IPS-15b (cell line): Measurements from ENCODE around the gene DHDH.

Experiments
- H3K27me3 ChIP-seq: one replicate; pipeline ENCODE4 v1.6.1; 2013; ENCODE audit warnings: low read length; ENCODE audit not compliant: control insufficient read depth, insufficient read depth
- H3K36me3 ChIP-seq: one replicate; pipeline ENCODE4 v1.6.1; 2013; ENCODE audit warnings: low read length; ENCODE audit not compliant: control insufficient read depth, insufficient read depth
- H3K4me1 ChIP-seq: one replicate; pipeline ENCODE4 v1.6.1; 2013; ENCODE audit warnings: mild to moderate bottlenecking, low read length; ENCODE audit not compliant: control insufficient read depth, insufficient read depth
- H3K4me3 ChIP-seq: one replicate; pipeline ENCODE4 v1.5.1; 2013; ENCODE audit warnings: low read depth, low read length
- H3K9ac ChIP-seq: one replicate; pipeline ENCODE4 v1.6.1; 2013; ENCODE audit warnings: low read depth, mild to moderate bottlenecking, low read length
- H3K9me3 ChIP-seq: one replicate; pipeline ENCODE4 v1.6.1; 2013; ENCODE audit warnings: mild to moderate bottlenecking, low read length; ENCODE audit not compliant: control insufficient read depth, insufficient read depth

The DHDH gene

DNA sequence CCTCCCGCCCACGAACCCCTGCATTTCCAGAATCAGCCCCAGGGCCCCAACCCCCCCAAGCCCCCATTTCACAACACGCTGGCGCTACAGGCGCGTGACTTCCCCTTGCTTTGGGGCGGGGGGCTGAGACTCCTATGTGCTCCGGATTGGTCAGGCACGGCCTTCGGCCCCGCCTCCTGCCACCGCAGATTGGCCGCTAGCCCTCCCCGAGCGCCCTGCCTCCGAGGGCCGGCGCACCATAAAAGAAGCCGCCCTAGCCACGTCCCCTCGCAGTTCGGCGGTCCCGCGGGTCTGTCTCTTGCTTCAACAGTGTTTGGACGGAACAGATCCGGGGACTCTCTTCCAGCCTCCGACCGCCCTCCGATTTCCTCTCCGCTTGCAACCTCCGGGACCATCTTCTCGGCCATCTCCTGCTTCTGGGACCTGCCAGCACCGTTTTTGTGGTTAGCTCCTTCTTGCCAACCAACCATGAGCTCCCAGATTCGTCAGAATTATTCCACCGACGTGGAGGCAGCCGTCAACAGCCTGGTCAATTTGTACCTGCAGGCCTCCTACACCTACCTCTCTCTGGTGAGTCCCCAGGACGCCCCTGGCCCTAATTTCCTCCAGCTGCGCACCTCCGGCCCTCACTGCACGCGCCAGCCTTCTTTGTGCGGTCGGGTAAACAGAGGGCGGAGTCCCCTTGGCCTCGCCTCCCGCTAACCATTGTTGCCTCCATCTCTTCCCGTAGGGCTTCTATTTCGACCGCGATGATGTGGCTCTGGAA is 31.7 kb downstream of the DHDH start, which contains the start of gene FTL:
FTL (plus strand) TSS at position 270 of the 766 bp plus-strand sequence; CDS start at position 469, 199 bp downstream.
- H3K9ac ChIP-seq = peak within 1 kb of the TSS; percentile 97
- H3K36me3 ChIP-seq = peaks cover 20% of the 10 kb centered on the region
- H3K9me3 ChIP-seq = no peaks in the 10 kb centered on the region
- H3K27me3 ChIP-seq = no peaks in the 10 kb centered on the region
- H3K4me3 ChIP-seq = peak within 1 kb of the TSS; percentile 94
- H3K4me1 ChIP-seq = peaks cover 12% of the 10 kb centered on the region

DNA sequence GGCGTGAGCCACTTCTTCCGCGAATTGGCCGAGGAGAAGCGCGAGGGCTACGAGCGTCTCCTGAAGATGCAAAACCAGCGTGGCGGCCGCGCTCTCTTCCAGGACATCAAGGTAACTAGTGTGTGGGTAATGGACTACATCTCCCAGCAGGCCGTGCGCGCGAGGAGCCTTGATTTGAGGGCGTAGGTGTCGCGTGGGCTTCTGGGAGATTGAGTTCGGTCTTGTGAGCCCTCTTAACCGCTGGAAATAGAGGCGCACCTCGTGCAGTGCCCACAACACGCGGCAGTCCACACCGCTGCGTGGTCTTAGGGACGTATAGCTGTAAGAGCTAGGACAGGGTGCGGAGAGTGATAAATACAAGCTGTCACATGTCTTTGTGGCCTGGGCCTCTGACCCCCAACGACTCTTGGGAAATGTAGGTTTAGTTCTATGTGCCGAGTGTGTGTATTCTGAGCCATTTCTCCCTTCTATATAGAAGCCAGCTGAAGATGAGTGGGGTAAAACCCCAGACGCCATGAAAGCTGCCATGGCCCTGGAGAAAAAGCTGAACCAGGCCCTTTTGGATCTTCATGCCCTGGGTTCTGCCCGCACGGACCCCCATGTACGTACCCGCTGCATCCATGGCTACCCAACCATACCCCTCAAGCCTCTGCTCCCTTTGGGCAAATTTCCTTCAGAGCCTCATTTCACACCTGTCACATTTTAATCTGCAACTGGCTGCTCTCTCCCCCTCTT is 32.5 kb downstream of the DHDH start:
- Histone ChIP-seq H3K9me3 (no peaks in the 10 kb centered on the region), H3K9ac (peak overlapping the region; percentile 97), H3K4me3 (peak overlapping the region; percentile 94), H3K4me1 (peaks cover 15% of the 10 kb centered on the region), H3K27me3 (no peaks in the 10 kb centered on the region), H3K36me3 (peaks cover 16% of the 10 kb centered on the region)

DNA sequence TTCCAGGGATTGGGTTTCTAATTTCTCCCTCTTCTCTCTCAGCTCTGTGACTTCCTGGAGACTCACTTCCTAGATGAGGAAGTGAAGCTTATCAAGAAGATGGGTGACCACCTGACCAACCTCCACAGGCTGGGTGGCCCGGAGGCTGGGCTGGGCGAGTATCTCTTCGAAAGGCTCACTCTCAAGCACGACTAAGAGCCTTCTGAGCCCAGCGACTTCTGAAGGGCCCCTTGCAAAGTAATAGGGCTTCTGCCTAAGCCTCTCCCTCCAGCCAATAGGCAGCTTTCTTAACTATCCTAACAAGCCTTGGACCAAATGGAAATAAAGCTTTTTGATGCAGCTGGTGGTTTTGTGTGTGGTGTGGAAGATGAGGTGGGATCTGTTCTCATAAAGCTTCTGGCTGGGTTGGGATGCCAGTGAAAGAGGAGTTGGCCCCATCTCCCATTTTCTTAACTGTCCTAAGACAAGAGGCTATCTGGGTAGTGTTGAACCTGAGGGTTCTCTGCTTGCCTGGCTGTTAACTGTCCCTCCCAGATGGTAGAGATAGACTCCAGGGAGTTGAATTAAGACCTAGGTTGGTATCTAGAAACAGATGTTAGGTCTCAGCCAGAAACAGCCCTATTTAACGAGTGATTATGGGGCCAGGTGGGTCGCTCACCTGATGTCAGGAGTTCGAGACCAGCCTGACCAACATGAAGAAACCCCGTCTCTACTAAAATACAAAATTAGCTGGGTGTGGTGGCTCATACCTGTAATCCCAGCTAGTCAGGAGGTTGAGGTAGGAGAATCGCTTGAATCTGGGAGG is 33.2 kb downstream of the DHDH start:
- Histone ChIP-seq H3K9ac (peak overlapping the region; percentile 97), H3K4me1 (peaks cover 18% of the 10 kb centered on the region), H3K4me3 (peak overlapping the region; percentile 94), H3K36me3 (peaks cover 15% of the 10 kb centered on the region), H3K9me3 (no peaks in the 10 kb centered on the region), H3K27me3 (no peaks in the 10 kb centered on the region)

DNA sequence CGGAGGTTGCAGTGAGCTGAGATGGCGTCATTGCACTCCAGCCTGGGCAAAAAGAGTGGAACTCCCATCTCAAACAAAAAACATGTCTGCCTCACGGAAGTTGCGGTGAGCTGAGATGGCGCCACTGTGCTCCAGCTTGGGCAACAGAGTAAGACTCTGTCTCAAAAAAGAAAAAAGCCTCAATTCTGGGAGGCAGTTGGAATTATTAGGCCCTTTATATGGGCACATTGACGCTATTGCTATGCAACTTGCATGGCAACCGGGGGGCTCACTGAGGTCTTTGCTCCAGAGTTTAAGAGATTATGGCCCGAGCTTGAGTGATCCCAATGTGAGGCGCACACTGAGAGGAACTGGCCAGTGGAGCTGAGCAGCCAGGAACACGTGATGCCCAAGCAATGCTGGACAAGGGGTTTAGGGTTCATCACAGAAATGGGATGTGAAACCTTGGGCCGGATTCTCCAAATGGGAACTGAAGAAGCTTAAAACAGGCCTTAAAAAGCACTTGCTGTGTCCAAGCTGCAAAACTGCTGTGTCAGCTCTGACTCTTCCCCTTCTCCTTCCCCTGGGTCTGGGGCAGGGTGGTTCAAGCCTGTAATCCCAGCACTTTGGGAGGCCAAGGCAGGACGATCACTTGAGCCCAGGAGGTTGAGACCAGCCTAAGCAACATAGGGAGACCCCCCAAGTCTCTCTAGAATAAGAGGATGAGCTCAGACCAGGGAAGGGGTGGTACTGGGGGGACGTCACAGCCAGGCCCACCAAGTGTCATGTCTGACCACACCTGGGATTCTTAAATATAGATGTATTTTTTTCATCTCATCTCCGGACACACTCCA is 34.1 kb downstream of the DHDH start:
- Histone ChIP-seq H3K4me1 (peaks cover 16% of the 10 kb centered on the region), H3K4me3 (no peak overlapping the region), H3K27me3 (no peaks in the 10 kb centered on the region), H3K9me3 (no peaks in the 10 kb centered on the region), H3K36me3 (peaks cover 15% of the 10 kb centered on the region), H3K9ac (no peak overlapping the region)

DNA sequence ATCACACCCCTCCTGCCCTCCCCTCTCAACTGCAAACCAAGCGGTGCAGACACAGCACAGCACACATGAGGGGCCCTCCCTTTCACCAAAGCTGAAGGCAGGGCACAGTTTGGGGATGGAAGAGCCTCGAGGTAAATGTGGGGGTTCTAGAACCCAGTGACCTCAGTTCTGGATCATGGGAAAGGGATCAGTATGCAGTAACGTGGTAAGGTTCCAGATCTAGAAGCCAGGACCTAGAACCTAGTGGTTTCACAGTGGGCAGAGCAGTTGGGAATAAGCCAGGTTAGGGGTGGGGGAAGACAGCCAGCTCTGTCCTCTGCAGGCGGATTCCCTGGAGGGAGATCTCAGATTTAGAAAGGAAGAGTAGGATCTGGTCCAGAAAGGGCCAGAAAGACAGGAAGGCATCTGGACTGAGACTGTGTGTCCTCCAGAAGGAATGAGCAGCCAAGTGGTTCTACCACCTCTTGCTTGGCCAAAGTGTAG is 34.7 kb downstream of the DHDH start:
- Histone ChIP-seq H3K9ac (no peak overlapping the region), H3K36me3 (peaks cover 15% of the 10 kb centered on the region), H3K9me3 (no peaks in the 10 kb centered on the region), H3K4me1 (peaks cover 15% of the 10 kb centered on the region), H3K27me3 (no peaks in the 10 kb centered on the region), H3K4me3 (no peak overlapping the region)

GRCh38 chr19:48968813-48969218 is 35.3 kb downstream of the DHDH start:
- Histone ChIP-seq H3K36me3 (peaks cover 15% of the 10 kb centered on the region), H3K27me3 (no peaks in the 10 kb centered on the region), H3K4me1 (peaks cover 13% of the 10 kb centered on the region), H3K4me3 (no peak overlapping the region), H3K9me3 (no peaks in the 10 kb centered on the region), H3K9ac (no peak overlapping the region)

- H3K27me3 ChIP-seq = no peaks in the 10 kb centered on the region
- H3K9ac ChIP-seq = no peak overlapping the region
- H3K4me3 ChIP-seq = no peak overlapping the region
- no peaks in the 10 kb centered on the region for H3K9me3 ChIP-seq
- H3K36me3 ChIP-seq = peaks cover 16% of the 10 kb centered on the region
- H3K4me1 ChIP-seq = peaks cover 8% of the 10 kb centered on the region
These were observed 36.0 kb downstream of the DHDH start for GRCh38 chr19:48969276-48970138.

GRCh38 chr19:48970139-48970766 is 36.8 kb downstream of the DHDH start:
- H3K27me3 ChIP-seq = no peaks in the 10 kb centered on the region
- no peak overlapping the region for H3K9ac ChIP-seq
- no peaks in the 10 kb centered on the region for H3K9me3 ChIP-seq
- no peak overlapping the region for H3K4me3 ChIP-seq
- H3K4me1 ChIP-seq = peaks cover 6% of the 10 kb centered on the region
- H3K36me3 ChIP-seq = peaks cover 18% of the 10 kb centered on the region

DNA sequence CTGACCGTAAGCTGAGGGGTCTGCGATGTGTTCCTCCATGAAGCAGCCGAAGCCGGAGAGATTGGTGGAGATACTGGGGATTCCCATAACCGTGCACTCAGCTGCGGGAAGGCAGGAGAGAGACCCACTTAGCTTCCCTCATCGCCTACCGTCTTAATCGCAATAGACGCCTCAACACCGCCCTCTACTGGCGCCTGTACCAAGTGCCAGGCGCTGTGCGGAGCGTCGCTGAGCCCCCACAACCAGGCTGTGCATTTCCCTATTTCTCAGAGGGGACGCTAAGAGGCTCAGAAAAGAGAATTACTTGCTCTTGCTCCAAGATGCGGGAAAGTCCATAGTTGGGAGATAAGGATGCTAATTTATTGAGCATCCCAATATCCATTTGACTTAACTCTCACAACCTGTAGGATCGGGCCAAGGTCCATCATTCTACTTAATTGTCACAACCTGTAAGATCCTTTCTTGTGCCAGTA is 37.5 kb downstream of the DHDH start:
- no peak overlapping the region for H3K9ac ChIP-seq
- peaks cover 6% of the 10 kb centered on the region for H3K4me1 ChIP-seq
- H3K27me3 ChIP-seq = no peaks in the 10 kb centered on the region
- H3K4me3 ChIP-seq = no peak overlapping the region
- peaks cover 17% of the 10 kb centered on the region for H3K36me3 ChIP-seq
- no peaks in the 10 kb centered on the region for H3K9me3 ChIP-seq
